ENCODE data around the gene PCDHB3.
"Not testable (repeated sequence)": the region's sequence is repeated elsewhere in the genome, so short reads cannot be mapped to it uniquely, and the experiment has no call there.

PCDHB3 gene

GRCh38 chr5:141100243-141100805 lies at the start of gene PCDHB3:
PCDHB3 (plus strand) TSS chr5:141100473; CDS start chr5:141100650, 177 bp downstream.
- peak; percentile 52 for DNase-seq (ENCODE audit: low read depth, low spot score)

GRCh38 chr5:141050622-141051520 lies 49.4 kb upstream of the PCDHB3 start, which contains the start of gene PCDHB1:
PCDHB1 (plus strand) TSS chr5:141051374; CDS start chr5:141051471, 97 bp downstream.
- peak; percentile 60 for DNase-seq (ENCODE audit: low read depth, low spot score)

- DNase-seq (ENCODE audit: low read depth, low spot score) = peak; percentile 56
Observed at GRCh38 chr5:141051521-141051866, 48.8 kb upstream of the PCDHB3 start.

- DNase-seq (ENCODE audit: low read depth, low spot score) = peak; percentile 13
Observed at GRCh38 chr5:141077826-141078225, 22.4 kb upstream of the PCDHB3 start.

- no peak for DNase-seq (ENCODE audit: low read depth, low spot score)
Observed at GRCh38 chr5:141082228-141082627, 18.0 kb upstream of the PCDHB3 start.

GRCh38 chr5:141084487-141084989 lies 15.7 kb upstream of the PCDHB3 start:
- DNase-seq (ENCODE audit: low read depth, low spot score) = peak; percentile 41

- DNase-seq (ENCODE audit: low read depth, low spot score) = peak; percentile 95
Observed at GRCh38 chr5:141094481-141095262, 5.6 kb upstream of the PCDHB3 start, which contains the start of gene PCDHB2. PCDHB2 (plus strand) TSS chr5:141094615; CDS start chr5:141094791, 176 bp downstream.

GRCh38 chr5:141095263-141095641 lies 5.0 kb upstream of the PCDHB3 start:
- no peak for DNase-seq (ENCODE audit: low read depth, low spot score)

GRCh38 chr5:141096181-141096580 lies 4.1 kb upstream of the PCDHB3 start:
- DNase-seq (ENCODE audit: low read depth, low spot score) = not testable (repeated sequence)

- not testable (repeated sequence) for DNase-seq (ENCODE audit: low read depth, low spot score)
Observed at GRCh38 chr5:141096586-141096985, 3.7 kb upstream of the PCDHB3 start.

GRCh38 chr5:141101059-141101458 lies 786 bp downstream of the PCDHB3 start:
- DNase-seq (ENCODE audit: low read depth, low spot score) = no peak

- not testable (repeated sequence) for DNase-seq (ENCODE audit: low read depth, low spot score)
Observed at GRCh38 chr5:141102070-141102469, 1.8 kb downstream of the PCDHB3 start.

- not testable (repeated sequence) for DNase-seq (ENCODE audit: low read depth, low spot score)
Observed at GRCh38 chr5:141102471-141102870, 2.2 kb downstream of the PCDHB3 start.

GRCh38 chr5:141105350-141105749 lies 5.1 kb downstream of the PCDHB3 start:
- no peak for DNase-seq (ENCODE audit: low read depth, low spot score)

GRCh38 chr5:141119250-141119649 lies 19.0 kb downstream of the PCDHB3 start:
- DNase-seq (ENCODE audit: low read depth, low spot score) = no peak

- no peak for DNase-seq (ENCODE audit: low read depth, low spot score)
Observed at GRCh38 chr5:141121563-141121962, 21.3 kb downstream of the PCDHB3 start, which contains the start of gene PCDHB4. PCDHB4 (plus strand) TSS chr5:141121818; CDS start chr5:141121999, 181 bp downstream.

- DNase-seq (ENCODE audit: low read depth, low spot score) = no peak
Observed at GRCh38 chr5:141121985-141122384, 21.7 kb downstream of the PCDHB3 start.

- DNase-seq (ENCODE audit: low read depth, low spot score) = not testable (repeated sequence)
Observed at GRCh38 chr5:141123396-141124135, 23.3 kb downstream of the PCDHB3 start.

- DNase-seq (ENCODE audit: low read depth, low spot score) = no peak
Observed at GRCh38 chr5:141127305-141127704, 27.0 kb downstream of the PCDHB3 start.

GRCh38 chr5:141135030-141135717 lies 34.9 kb downstream of the PCDHB3 start, which contains the start of gene PCDHB5:
PCDHB5 (plus strand) TSS chr5:141135206; CDS start chr5:141135435, 229 bp downstream.
- peak; percentile 62 for DNase-seq (ENCODE audit: low read depth, low spot score)
